CD14-positive monocyte (primary cell): ENCODE measurements around the gene LOX. TPM values are rescaled to one million over a fixed set of nuclear protein-coding genes. Genes with fewer than 3 reads are reported as not detected.

Experiments
- DNase-seq, 3 donors: peaks; one replicate each; pipeline ENCODE4 v3.0.0-alpha.2; 2011 to 2022
- H2AFZ ChIP-seq: 2 replicates; pipeline ENCODE4 v1.6.0; 2012; ENCODE audit warnings: mild to moderate bottlenecking, low read depth, low read length, inconsistent platforms; ENCODE audit not compliant: insufficient read depth, poor library complexity, severe bottlenecking
- H3K27ac ChIP-seq, 2 donors: 1 replicate in 1 of 2; 2 replicates in 1 of 2; pipeline ENCODE4 v1.5.1; 2012 to 2013; ENCODE audit warnings: low read length in 2 of 2, control low read depth in 1 of 2, inconsistent platforms in 1 of 2, low read depth in 1 of 2, mild to moderate bottlenecking in 1 of 2
- H3K27me3 ChIP-seq, 2 donors: one replicate each; pipeline versions ENCODE4 v1.6.0 to v1.6.1; 2011 to 2013; ENCODE audit warnings: low read length in 2 of 2; ENCODE audit not compliant: control insufficient read depth in 2 of 2, insufficient read depth in 2 of 2
- H3K36me3 ChIP-seq, 2 donors: replicated peaks in 1 of 2; 1 replicate in 1 of 2; 2 replicates in 1 of 2; pipeline versions ENCODE4 v1.5.1 to v1.6.1; 2012 to 2013; ENCODE audit warnings: low read length in 2 of 2, control low read depth in 1 of 2, inconsistent platforms in 1 of 2, mild to moderate bottlenecking in 1 of 2; ENCODE audit not compliant: insufficient read depth in 2 of 2, control insufficient read depth in 1 of 2
- H3K4me1 ChIP-seq, 2 donors: 1 replicate in 1 of 2; 2 replicates in 1 of 2; pipeline versions ENCODE4 v1.5.1 to v1.6.1; 2012 to 2013; ENCODE audit warnings: low read length in 2 of 2, control low read depth in 1 of 2, inconsistent platforms in 1 of 2, mild to moderate bottlenecking in 1 of 2, moderate library complexity in 1 of 2; ENCODE audit not compliant: insufficient read depth in 2 of 2, control insufficient read depth in 1 of 2
- H3K4me2 ChIP-seq: replicated peaks from 2 replicates; pipeline ENCODE3; 2012; ENCODE audit warnings: low read length, moderate library complexity, mild to moderate bottlenecking; ENCODE audit not compliant: poor library complexity, severe bottlenecking; ENCODE audit errors: extremely low read depth
- H3K4me3 ChIP-seq, 3 experiments: fragments of 200-600 bp in 1 of 3; sonication (generic) in 1 of 3; replicated peaks in 1 of 3; 1 replicate in 2 of 3; 2 replicates in 1 of 3; pipeline ENCODE4 v1.5.1; 2011 to 2013; ENCODE audit warnings: low read length in 3 of 3, mild to moderate bottlenecking in 3 of 3, control low read depth in 2 of 3, low read depth in 2 of 3, inconsistent platforms in 1 of 3, moderate library complexity in 1 of 3
- H3K79me2 ChIP-seq: 2 replicates; pipeline ENCODE4 v1.6.0; 2012; ENCODE audit warnings: mild to moderate bottlenecking, control low read depth, inconsistent platforms, low read length, moderate library complexity; ENCODE audit not compliant: insufficient read depth
- H3K9ac ChIP-seq: 2 replicates; pipeline ENCODE4 v1.6.0; 2017; ENCODE audit warnings: low read length, mild to moderate bottlenecking; ENCODE audit not compliant: insufficient read depth, poor library complexity, severe bottlenecking
- H3K9me3 ChIP-seq, 2 donors: replicated peaks in 1 of 2; 1 replicate in 1 of 2; 2 replicates in 1 of 2; pipeline versions ENCODE4 v1.5.1 to v1.6.1; 2012 to 2013; ENCODE audit warnings: low read length in 2 of 2, control low read depth in 1 of 2; ENCODE audit not compliant: control insufficient read depth in 1 of 2, insufficient read depth in 1 of 2
- H4K20me1 ChIP-seq: 2 replicates; pipeline ENCODE4 v1.6.0; 2012; ENCODE audit warnings: mild to moderate bottlenecking, low read length, control low read depth, moderate library complexity; ENCODE audit not compliant: insufficient read depth
- H3K27ac Mint-ChIP-seq, 7 donors: one replicate each; pipeline ENCODE4 v1.8.0; 2020; ENCODE audit warnings: mild to moderate bottlenecking in 7 of 7, mixed read lengths in 7 of 7, moderate library complexity in 6 of 7, inconsistent platforms in 2 of 7
- H3K27me3 Mint-ChIP-seq, 3 donors: one replicate each; pipeline ENCODE4 v1.8.0; 2021 to 2022; ENCODE audit warnings: low read depth in 3 of 3, mild to moderate bottlenecking in 3 of 3, mixed read lengths in 3 of 3, moderate library complexity in 3 of 3, inconsistent platforms in 1 of 3
- H3K36me3 Mint-ChIP-seq, 2 donors: one replicate each; pipeline ENCODE4 v1.8.0; 2020; ENCODE audit warnings: mixed read lengths in 2 of 2, inconsistent platforms in 1 of 2, mild to moderate bottlenecking in 1 of 2
- H3K4me1 Mint-ChIP-seq: one replicate; pipeline ENCODE4 v1.8.0; 2020; ENCODE audit warnings: mild to moderate bottlenecking, mixed read lengths
- H3K4me3 Mint-ChIP-seq, 2 donors: one replicate each; pipeline ENCODE4 v1.8.0; 2020; ENCODE audit warnings: mild to moderate bottlenecking in 2 of 2, mixed read lengths in 2 of 2, moderate library complexity in 1 of 2
- H3K9me3 Mint-ChIP-seq, 7 donors: one replicate each; pipeline ENCODE4 v1.8.0; 2020 to 2022; ENCODE audit warnings: mixed read lengths in 7 of 7, mild to moderate bottlenecking in 6 of 7, moderate library complexity in 6 of 7, inconsistent platforms in 2 of 7
- WGBS: methylation state at CpG from one replicate; pipeline ENCODE4 v1.1.5; 2013; ENCODE audit warnings: missing lambda C conversion rate; ENCODE audit not compliant: insufficient coverage; 5-methylcytosine and 5-hydroxymethylcytosine counted together
- intact Hi-C, 2 donors: fragments of 100-400 bp; cut with micrococcal nuclease; formaldehyde crosslinking; loops; one replicate each; pipeline versions ENCODE4 v1.15.0 to v1.15.1; 2023
- polyA plus RNA-seq, 3 donors: library from polyadenylated mRNA; depleted of rRNA in 1 of 3; unstranded in 2 of 3; stranded (reverse) in 1 of 3; fragments of 300-500 nt in 2 of 3; fragments of >200 nt in 1 of 3; fragmentation: Illumina TruSeq in 2 of 3; gene quantifications; 1 replicate in 2 of 3; 2 replicates in 1 of 3; pipeline ENCODE4 v1.2.3, GENCODE V29; 2012 to 2021
- TF ChIP-seq, protein P1 (sequence below): fragments of 200-600 bp; IDR thresholded peaks from one replicate; pipeline ENCODE4 v1.8.0; 2022; ENCODE audit warnings: antibody characterized with exemption, mild to moderate bottlenecking

The LOX gene
- polyA plus RNA-seq, 3 donors: not detected

DNA sequence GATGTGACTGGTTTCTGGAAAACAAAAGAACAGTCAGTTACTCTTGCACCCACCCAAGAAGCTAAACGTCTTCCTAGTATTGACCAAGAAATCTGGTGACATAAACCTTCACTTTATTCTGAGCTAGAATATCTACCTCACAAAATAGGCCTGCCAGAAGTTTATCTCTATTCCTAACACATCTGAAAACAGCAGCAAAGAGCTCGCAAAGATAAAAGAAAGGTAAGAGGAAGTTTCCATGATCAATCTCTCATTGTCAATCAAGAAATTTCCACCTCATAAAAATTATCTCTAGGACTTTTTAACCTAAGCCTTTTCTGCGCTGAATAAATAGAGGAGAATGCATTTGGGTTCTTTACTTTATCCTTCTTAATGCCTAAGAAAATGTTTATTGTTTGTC lies 34.0 kb upstream of the LOX start:
- Histone ChIP-seq H3K79me2 (no peaks in the 10 kb centered on the region), H3K4me1 (no peaks in the 10 kb centered on the region), H3K27ac (no peak overlapping the region), H3K9ac (no peak overlapping the region), H3K36me3 (no peaks in the 10 kb centered on the region), H3K27me3 (no peaks in the 10 kb centered on the region), H3K9me3 (no peaks in the 10 kb centered on the region), H3K4me3 (no peak overlapping the region), H3K4me2 (no peak overlapping the region), H4K20me1 (no peaks in the 10 kb centered on the region), H2AFZ (no peak overlapping the region)
- intact Hi-C loops: no loop called here
- H3K36me3 Mint-ChIP-seq: no peaks in the 10 kb centered on the region
- no peak overlapping the region for H3K27ac Mint-ChIP-seq
- peaks cover 0 to 3% (median 0%) of the 10 kb centered on the region in 7 donors for H3K9me3 Mint-ChIP-seq
- no peaks in the 10 kb centered on the region for H3K4me1 Mint-ChIP-seq
- no peak overlapping the region for H3K4me3 Mint-ChIP-seq
- WGBS: no CpG with 5 or more reads among the region's 3 CpGs
- TF ChIP-seq, protein P1, sequence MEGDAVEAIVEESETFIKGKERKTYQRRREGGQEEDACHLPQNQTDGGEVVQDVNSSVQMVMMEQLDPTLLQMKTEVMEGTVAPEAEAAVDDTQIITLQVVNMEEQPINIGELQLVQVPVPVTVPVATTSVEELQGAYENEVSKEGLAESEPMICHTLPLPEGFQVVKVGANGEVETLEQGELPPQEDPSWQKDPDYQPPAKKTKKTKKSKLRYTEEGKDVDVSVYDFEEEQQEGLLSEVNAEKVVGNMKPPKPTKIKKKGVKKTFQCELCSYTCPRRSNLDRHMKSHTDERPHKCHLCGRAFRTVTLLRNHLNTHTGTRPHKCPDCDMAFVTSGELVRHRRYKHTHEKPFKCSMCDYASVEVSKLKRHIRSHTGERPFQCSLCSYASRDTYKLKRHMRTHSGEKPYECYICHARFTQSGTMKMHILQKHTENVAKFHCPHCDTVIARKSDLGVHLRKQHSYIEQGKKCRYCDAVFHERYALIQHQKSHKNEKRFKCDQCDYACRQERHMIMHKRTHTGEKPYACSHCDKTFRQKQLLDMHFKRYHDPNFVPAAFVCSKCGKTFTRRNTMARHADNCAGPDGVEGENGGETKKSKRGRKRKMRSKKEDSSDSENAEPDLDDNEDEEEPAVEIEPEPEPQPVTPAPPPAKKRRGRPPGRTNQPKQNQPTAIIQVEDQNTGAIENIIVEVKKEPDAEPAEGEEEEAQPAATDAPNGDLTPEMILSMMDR: no peak
- DNase-seq: no peak
- peaks cover 2 to 4% (median 2%) of the 10 kb centered on the region in 3 donors for H3K27me3 Mint-ChIP-seq

DNA sequence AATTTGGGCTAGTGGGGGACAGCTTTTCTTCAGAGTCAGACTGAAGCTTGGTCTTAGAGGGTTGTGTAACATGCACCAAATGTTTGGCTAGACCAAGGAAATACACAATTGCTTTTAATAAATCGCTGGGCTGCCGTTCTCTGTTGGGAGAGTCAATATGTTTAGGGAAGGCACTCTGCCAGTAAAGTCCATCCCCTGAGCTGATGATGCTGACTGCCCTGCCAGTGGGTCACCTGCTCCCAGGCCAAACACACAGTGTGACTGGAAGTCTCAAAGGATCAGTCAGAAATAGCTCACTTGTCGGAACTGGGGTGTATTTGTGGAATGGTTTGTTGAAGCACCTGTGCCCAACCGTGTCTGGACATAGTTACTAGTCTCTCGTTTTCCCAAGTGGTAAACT lies 33.4 kb upstream of the LOX start:
- Mint-ChIP-seq H3K4me3 (no peak overlapping the region), H3K9me3 (peaks cover 0 to 3% (median 0%) of the 10 kb centered on the region in 7 donors), H3K27ac (no peak overlapping the region), H3K4me1 (no peaks in the 10 kb centered on the region), H3K27me3 (peaks cover 2 to 4% (median 2%) of the 10 kb centered on the region in 3 donors), H3K36me3 (no peaks in the 10 kb centered on the region)
- Histone ChIP-seq H3K9me3 (no peaks in the 10 kb centered on the region), H3K79me2 (no peaks in the 10 kb centered on the region), H3K27ac (no peak overlapping the region), H4K20me1 (no peaks in the 10 kb centered on the region), H3K4me1 (no peaks in the 10 kb centered on the region), H2AFZ (no peak overlapping the region), H3K9ac (no peak overlapping the region), H3K27me3 (no peaks in the 10 kb centered on the region), H3K36me3 (no peaks in the 10 kb centered on the region), H3K4me3 (no peak overlapping the region), H3K4me2 (no peak overlapping the region)
- TF ChIP-seq, protein P1: no peak
- 95% methylated on average over 4 of the region's 5 CpGs for WGBS
- intact Hi-C loops: no loop called here
- DNase-seq: no peak
